K562 (cell line): ENCODE measurements around the gene CHPF.

Source experiments
- BRCA1 ChIP-seq, 2 experiments: fragments of 450-650 bp in 1 of 2; sonication (generic) in 1 of 2; formaldehyde crosslinking in 1 of 2; IDR thresholded peaks; 2 replicates each; pipeline versions ENCODE4 v1.5.0 to v1.6.1; 2017 to 2020; ENCODE audit warnings: mild to moderate bottlenecking in 1 of 2, missing genetic modification reagents in 1 of 2
- CHCHD3 ChIP-seq: fragments of 250-450 bp; sonication (Bioruptor Pico); IDR thresholded peaks from 2 replicates; pipeline ENCODE4 v2.1.2; 2022; ENCODE audit warnings: mild to moderate bottlenecking
- CTBP1 ChIP-seq: fragments of 450-650 bp; IDR thresholded peaks from 2 replicates; pipeline ENCODE4 v1.6.1; 2016; ENCODE audit warnings: borderline replicate concordance
- EZH2 ChIP-seq: IDR thresholded peaks from 2 replicates; pipeline ENCODE4 v1.6.1; 2012; ENCODE audit warnings: low read depth, mild to moderate bottlenecking, inconsistent platforms, low read length, borderline replicate concordance
- FOS ChIP-seq: IDR thresholded peaks from 3 replicates; pipeline ENCODE4 v1.6.1; 2011; ENCODE audit not compliant: insufficient read length; ENCODE audit errors: extremely low read depth
- JUNB ChIP-seq: fragments of 450-650 bp; formaldehyde crosslinking; conservative IDR thresholded peaks from 2 replicates; pipeline ENCODE4 v1.4.0; 2020; ENCODE audit warnings: mild to moderate bottlenecking
- POLR2A ChIP-seq: fragments of 450-650 bp; conservative IDR thresholded peaks from 2 replicates; pipeline ENCODE4 v1.6.1; 2016
- POLR2B ChIP-seq: fragments of 450-650 bp; IDR thresholded peaks from 2 replicates; pipeline ENCODE4 v1.6.1; 2018; ENCODE audit warnings: low read depth; ENCODE audit not compliant: partially characterized antibody
- SRF ChIP-seq, 2 experiments: fragments of 250-450, 450-650 bp in 1 of 2; sonication (Bioruptor Pico) in 1 of 2; sonication (generic) in 1 of 2; formaldehyde crosslinking; IDR thresholded peaks; 2 replicates each; pipeline versions ENCODE4 v1.5.0 to v1.5.1; 2020 to 2022; ENCODE audit warnings: mild to moderate bottlenecking in 1 of 2, missing genetic modification reagents in 1 of 2
- TBP ChIP-seq: optimal IDR thresholded peaks from 2 replicates; pipeline ENCODE3; 2011; ENCODE audit warnings: low read depth, low read length, improper control_type of control experiment
- TF ChIP-seq, protein P1 (sequence below), 3 experiments: IDR thresholded peaks in 2 of 3; conservative IDR thresholded peaks in 1 of 3; 2 replicates each; pipeline ENCODE4 v1.5.1; 2011 to 2012; ENCODE audit warnings: low read length in 3 of 3, mild to moderate bottlenecking in 3 of 3, control low read depth in 2 of 3, improper control_type of control experiment in 1 of 3, inconsistent platforms in 1 of 3, low read depth in 1 of 3, mixed read lengths in 1 of 3, moderate library complexity in 1 of 3; ENCODE audit not compliant: insufficient read depth in 2 of 3
- TF ChIP-seq, protein P2 (sequence below): fragments of 450-650 bp; formaldehyde crosslinking; IDR thresholded peaks from 2 replicates; pipeline ENCODE4 v1.4.0; 2022; ENCODE audit warnings: missing genetic modification characterization
- TF ChIP-seq, protein P3 (sequence below), 2 experiments: fragments of 450-650 bp; formaldehyde crosslinking in 1 of 2; IDR thresholded peaks; 2 replicates each; pipeline versions ENCODE4 v1.4.0 to v1.6.1; 2014 to 2020; ENCODE audit warnings: mild to moderate bottlenecking in 2 of 2, borderline replicate concordance in 1 of 2, low read depth in 1 of 2
- TF ChIP-seq, protein P4 (sequence below): IDR thresholded peaks from 2 replicates; pipeline ENCODE4 v1.6.1; 2014; ENCODE audit warnings: antibody characterized with exemption

DNA sequence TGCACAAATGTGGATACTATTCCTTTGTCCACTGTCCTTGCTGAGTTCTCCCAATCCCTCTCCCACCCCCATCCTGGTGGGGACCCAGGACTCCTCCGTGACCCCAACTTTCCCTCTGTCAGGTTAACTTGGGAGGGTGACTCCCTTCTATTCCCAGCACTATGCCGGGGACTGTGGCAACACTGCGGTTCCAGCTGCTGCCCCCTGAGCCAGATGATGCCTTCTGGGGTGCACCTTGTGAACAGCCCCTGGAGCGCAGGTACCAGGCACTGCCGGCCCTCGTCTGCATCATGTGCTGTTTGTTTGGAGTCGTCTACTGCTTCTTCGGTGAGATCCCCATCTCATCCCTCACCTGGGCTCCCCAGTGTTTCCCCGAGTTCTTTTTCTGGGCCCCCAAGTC is 958 bp upstream of the CHPF start:
- TF ChIP-seq POLR2A (no peak), TBP (no peak), POLR2B (no peak), JUNB (CRISPR knock-in tag) (no peak), SRF (CRISPR knock-in tag; IDR thresholded peaks at IDR 0.05) (no peak), FOS (no peak), EZH2 (no peak), CHCHD3 (CRISPR knock-in tag) (no peak), BRCA1 (IDR thresholded peaks at IDR 0.05) (no peak), BRCA1 (CRISPR knock-in tag; IDR thresholded peaks at IDR 0.05) (no peak), CTBP1 (no peak)
- TF ChIP-seq, protein P1, sequence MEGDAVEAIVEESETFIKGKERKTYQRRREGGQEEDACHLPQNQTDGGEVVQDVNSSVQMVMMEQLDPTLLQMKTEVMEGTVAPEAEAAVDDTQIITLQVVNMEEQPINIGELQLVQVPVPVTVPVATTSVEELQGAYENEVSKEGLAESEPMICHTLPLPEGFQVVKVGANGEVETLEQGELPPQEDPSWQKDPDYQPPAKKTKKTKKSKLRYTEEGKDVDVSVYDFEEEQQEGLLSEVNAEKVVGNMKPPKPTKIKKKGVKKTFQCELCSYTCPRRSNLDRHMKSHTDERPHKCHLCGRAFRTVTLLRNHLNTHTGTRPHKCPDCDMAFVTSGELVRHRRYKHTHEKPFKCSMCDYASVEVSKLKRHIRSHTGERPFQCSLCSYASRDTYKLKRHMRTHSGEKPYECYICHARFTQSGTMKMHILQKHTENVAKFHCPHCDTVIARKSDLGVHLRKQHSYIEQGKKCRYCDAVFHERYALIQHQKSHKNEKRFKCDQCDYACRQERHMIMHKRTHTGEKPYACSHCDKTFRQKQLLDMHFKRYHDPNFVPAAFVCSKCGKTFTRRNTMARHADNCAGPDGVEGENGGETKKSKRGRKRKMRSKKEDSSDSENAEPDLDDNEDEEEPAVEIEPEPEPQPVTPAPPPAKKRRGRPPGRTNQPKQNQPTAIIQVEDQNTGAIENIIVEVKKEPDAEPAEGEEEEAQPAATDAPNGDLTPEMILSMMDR (IDR thresholded peaks at IDR 0.05 in 2 of 3, conservative IDR thresholded peaks at IDR 0.05 in 1 of 3; ENCODE audit: insufficient read depth in 2 of 3, low read depth in 1 of 3, low read length in 3 of 3) = no peak
- TF ChIP-seq, protein P2, sequence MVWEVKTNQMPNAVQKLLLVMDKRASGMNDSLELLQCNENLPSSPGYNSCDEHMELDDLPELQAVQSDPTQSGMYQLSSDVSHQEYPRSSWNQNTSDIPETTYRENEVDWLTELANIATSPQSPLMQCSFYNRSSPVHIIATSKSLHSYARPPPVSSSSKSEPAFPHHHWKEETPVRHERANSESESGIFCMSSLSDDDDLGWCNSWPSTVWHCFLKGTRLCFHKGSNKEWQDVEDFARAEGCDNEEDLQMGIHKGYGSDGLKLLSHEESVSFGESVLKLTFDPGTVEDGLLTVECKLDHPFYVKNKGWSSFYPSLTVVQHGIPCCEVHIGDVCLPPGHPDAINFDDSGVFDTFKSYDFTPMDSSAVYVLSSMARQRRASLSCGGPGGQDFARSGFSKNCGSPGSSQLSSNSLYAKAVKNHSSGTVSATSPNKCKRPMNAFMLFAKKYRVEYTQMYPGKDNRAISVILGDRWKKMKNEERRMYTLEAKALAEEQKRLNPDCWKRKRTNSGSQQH = no peak
- TF ChIP-seq, protein P3, sequence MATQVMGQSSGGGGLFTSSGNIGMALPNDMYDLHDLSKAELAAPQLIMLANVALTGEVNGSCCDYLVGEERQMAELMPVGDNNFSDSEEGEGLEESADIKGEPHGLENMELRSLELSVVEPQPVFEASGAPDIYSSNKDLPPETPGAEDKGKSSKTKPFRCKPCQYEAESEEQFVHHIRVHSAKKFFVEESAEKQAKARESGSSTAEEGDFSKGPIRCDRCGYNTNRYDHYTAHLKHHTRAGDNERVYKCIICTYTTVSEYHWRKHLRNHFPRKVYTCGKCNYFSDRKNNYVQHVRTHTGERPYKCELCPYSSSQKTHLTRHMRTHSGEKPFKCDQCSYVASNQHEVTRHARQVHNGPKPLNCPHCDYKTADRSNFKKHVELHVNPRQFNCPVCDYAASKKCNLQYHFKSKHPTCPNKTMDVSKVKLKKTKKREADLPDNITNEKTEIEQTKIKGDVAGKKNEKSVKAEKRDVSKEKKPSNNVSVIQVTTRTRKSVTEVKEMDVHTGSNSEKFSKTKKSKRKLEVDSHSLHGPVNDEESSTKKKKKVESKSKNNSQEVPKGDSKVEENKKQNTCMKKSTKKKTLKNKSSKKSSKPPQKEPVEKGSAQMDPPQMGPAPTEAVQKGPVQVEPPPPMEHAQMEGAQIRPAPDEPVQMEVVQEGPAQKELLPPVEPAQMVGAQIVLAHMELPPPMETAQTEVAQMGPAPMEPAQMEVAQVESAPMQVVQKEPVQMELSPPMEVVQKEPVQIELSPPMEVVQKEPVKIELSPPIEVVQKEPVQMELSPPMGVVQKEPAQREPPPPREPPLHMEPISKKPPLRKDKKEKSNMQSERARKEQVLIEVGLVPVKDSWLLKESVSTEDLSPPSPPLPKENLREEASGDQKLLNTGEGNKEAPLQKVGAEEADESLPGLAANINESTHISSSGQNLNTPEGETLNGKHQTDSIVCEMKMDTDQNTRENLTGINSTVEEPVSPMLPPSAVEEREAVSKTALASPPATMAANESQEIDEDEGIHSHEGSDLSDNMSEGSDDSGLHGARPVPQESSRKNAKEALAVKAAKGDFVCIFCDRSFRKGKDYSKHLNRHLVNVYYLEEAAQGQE (IDR thresholded peaks at IDR 0.05; ENCODE audit: borderline replicate concordance) = no peak
- TF ChIP-seq, protein P3 (CRISPR knock-in tag; IDR thresholded peaks at IDR 0.05; ENCODE audit: low read depth) = no peak
- TF ChIP-seq, protein P4, sequence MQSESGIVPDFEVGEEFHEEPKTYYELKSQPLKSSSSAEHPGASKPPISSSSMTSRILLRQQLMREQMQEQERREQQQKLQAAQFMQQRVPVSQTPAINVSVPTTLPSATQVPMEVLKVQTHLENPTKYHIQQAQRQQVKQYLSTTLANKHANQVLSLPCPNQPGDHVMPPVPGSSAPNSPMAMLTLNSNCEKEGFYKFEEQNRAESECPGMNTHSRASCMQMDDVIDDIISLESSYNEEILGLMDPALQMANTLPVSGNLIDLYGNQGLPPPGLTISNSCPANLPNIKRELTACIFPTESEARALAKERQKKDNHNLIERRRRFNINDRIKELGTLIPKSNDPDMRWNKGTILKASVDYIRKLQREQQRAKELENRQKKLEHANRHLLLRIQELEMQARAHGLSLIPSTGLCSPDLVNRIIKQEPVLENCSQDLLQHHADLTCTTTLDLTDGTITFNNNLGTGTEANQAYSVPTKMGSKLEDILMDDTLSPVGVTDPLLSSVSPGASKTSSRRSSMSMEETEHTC = no peak
